GM23248 (cell line): ENCODE measurements around the gene TXNL4A.

ENCODE experiments used
- EZH2 ChIP-seq: fragments of 200-600 bp; sonication (generic); IDR thresholded peaks from 2 replicates; pipeline ENCODE4 v1.6.1; 2018; ENCODE audit warnings: antibody characterized with exemption, mild to moderate bottlenecking; ENCODE audit not compliant: insufficient read depth, poor library complexity, severe bottlenecking
- EZH2phosphoT487 ChIP-seq: fragments of 200-600 bp; sonication (generic); IDR thresholded peaks from 2 replicates; pipeline ENCODE4 v1.6.1; 2018; ENCODE audit warnings: antibody characterized with exemption, moderate library complexity, mild to moderate bottlenecking, low read depth; ENCODE audit not compliant: insufficient read depth

DNA sequence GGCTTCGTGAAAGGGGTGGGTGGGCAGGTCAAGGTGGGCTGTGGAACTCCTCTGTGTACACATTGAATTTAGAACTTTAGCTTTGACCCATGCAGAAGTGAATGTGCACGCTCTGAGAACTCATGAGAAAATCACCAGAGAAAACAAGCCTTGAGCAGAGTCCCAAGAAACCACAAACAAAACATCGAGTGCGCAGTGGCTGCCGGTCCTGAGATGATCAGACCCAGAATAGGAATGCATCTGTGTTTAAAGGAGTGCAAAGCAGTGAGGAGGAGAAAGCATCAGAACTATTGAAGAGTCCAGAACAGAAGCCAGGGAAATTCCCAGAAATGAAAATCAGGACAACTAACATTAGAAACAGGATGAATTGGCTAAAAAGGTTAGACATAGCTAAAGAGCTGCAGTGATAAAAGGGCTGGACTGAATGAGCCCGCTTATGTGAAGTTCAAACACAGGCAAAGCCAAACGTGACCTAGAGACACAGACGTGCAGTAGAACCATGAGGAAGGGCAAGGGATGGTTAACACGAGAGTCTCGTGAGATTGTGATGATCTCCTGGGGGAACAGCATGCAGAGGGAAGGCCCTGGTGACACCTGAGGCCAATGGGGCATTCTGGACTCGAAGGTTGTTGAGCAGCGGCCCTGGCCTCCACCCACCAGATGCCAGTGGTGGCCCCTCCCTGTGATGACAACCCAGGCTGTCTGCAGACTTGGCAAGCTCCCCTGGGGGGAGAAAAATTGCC, 16.4 kb upstream of the TXNL4A start:
- TF ChIP-seq EZH2 = no peak
- no peak for TF ChIP-seq EZH2phosphoT487
